ENCODE measurements around the gene RASSF10. TPM values are rescaled to one million over a fixed set of nuclear protein-coding genes. Genes with fewer than 3 reads are reported as not detected.

The RASSF10 gene
- total RNA-seq, 1 experiment from 2014 or later = 2.4 TPM

GRCh38 chr11:12990162-12990480 lies 19.0 kb upstream of the RASSF10 start:
- H2BK120ac ChIP-seq (ENCODE audit: low read depth, low read length, poor library complexity, severe bottlenecking) = no peak overlapping the region
- H3K27me3 Mint-ChIP-seq (ENCODE audit: low read depth) = peaks cover 5% of the 10 kb centered on the region
- H3K9me3 ChIP-seq (ENCODE audit: control insufficient read depth, low read depth, low read length) = no peaks in the 10 kb centered on the region
- H3K9me3 Mint-ChIP-seq = no peaks in the 10 kb centered on the region
- H3K23me2 ChIP-seq (ENCODE audit: insufficient read length, low read depth, low read length, poor library complexity, severe bottlenecking) = no peaks in the 10 kb centered on the region
- WGBS (ENCODE audit: extremely low coverage, insufficient read length, low lambda C conversion rate) = no CpG with 5 or more reads among the region's 1 CpG
- no peak overlapping the region for H2BK20ac ChIP-seq (ENCODE audit: low read depth, low read length, poor library complexity, severe bottlenecking)
- H3K4me3 Mint-ChIP-seq = no peak overlapping the region
- H3T11ph ChIP-seq (ENCODE audit: low read length) = no peak overlapping the region
- no peak overlapping the region for H2BK12ac ChIP-seq (ENCODE audit: insufficient read length, low read depth, low read length)
- H2BK15ac ChIP-seq (ENCODE audit: low read depth, low read length) = no peak overlapping the region
- H3K4me1 Mint-ChIP-seq = peaks cover 0 to 9% of the 10 kb centered on the region in 2 experiments; a peak in 2 of 4 replicates
- H4K8ac ChIP-seq (replicated peaks; ENCODE audit: insufficient read length, low read depth, low read length) = no peak overlapping the region
- no peak overlapping the region for H2AFZ ChIP-seq (ENCODE audit: low read length)
- no peak overlapping the region for H3K27ac Mint-ChIP-seq
- H2AK5ac ChIP-seq (ENCODE audit: insufficient read length, low read length) = no peak overlapping the region
- no peaks in the 10 kb centered on the region for H3K27me3 ChIP-seq (ENCODE audit: insufficient read depth, low read length)
- H4K91ac ChIP-seq (ENCODE audit: insufficient read length, low read depth, low read length) = no peak overlapping the region
- no peak overlapping the region for H3K27ac ChIP-seq (ENCODE audit: insufficient read length, low read depth, low read length)
- no peak overlapping the region for H3K23ac ChIP-seq (ENCODE audit: insufficient read length, low read depth, low read length)
- no peaks in the 10 kb centered on the region for H3K79me1 ChIP-seq (ENCODE audit: insufficient read depth, low read depth, low read length, poor library complexity, severe bottlenecking)
- no peak overlapping the region for H3K14ac ChIP-seq (ENCODE audit: insufficient read depth, low read length)
- no peaks in the 10 kb centered on the region for H3K4me1 ChIP-seq (ENCODE audit: insufficient read depth, low read length)
- no peaks in the 10 kb centered on the region for H4K20me1 ChIP-seq (ENCODE audit: control insufficient read depth, insufficient read depth, insufficient read length)
- no peak overlapping the region for H3K18ac ChIP-seq (ENCODE audit: insufficient read length, low read depth, low read length)
- H3K9ac ChIP-seq (ENCODE audit: extremely low read depth, insufficient read length, low read length) = no peak overlapping the region
- H3K4ac ChIP-seq (ENCODE audit: low read depth, low read length) = no peak overlapping the region
- TF ChIP-seq, protein P1, sequence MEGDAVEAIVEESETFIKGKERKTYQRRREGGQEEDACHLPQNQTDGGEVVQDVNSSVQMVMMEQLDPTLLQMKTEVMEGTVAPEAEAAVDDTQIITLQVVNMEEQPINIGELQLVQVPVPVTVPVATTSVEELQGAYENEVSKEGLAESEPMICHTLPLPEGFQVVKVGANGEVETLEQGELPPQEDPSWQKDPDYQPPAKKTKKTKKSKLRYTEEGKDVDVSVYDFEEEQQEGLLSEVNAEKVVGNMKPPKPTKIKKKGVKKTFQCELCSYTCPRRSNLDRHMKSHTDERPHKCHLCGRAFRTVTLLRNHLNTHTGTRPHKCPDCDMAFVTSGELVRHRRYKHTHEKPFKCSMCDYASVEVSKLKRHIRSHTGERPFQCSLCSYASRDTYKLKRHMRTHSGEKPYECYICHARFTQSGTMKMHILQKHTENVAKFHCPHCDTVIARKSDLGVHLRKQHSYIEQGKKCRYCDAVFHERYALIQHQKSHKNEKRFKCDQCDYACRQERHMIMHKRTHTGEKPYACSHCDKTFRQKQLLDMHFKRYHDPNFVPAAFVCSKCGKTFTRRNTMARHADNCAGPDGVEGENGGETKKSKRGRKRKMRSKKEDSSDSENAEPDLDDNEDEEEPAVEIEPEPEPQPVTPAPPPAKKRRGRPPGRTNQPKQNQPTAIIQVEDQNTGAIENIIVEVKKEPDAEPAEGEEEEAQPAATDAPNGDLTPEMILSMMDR (conservative IDR thresholded peaks at IDR 0.05) = no peak
- H4K5ac ChIP-seq (ENCODE audit: insufficient read length, low read depth, low read length) = no peak overlapping the region
- H3K56ac ChIP-seq (ENCODE audit: insufficient read length, low read depth, low read length) = no peak overlapping the region
- no peaks in the 10 kb centered on the region for H3K36me3 Mint-ChIP-seq (ENCODE audit: insufficient read depth in 1 of 3, low read depth in 3 of 3)
- H3K4me2 ChIP-seq (ENCODE audit: insufficient read depth, insufficient read length, low read length) = no peak overlapping the region
- DNase-seq = no peak
- no peak overlapping the region for H2BK5ac ChIP-seq (ENCODE audit: insufficient read length, low read length)
- H3K79me2 ChIP-seq (ENCODE audit: insufficient read depth, low read length) = no peaks in the 10 kb centered on the region

Measured in H9 (cell line).